IMR-90 (cell line): ENCODE data around the gene MTCL1. TPM values are rescaled to one million over a fixed set of nuclear protein-coding genes. Genes with fewer than 3 reads are reported as not detected.

Experiments
- ATAC-seq: fragments of 200-7000 bp; cut with Tn5 transposase; 2 replicates; pipeline ENCODE4 v1.9.1; 2020; ENCODE audit warnings: low read depth, mild to moderate bottlenecking, moderate library complexity
- BruUV-seq: library from RNA; stranded (reverse); fragments of 400-500 nt; replicated peaks from 2 replicates; lab custom pipeline; 2021; lab: Mats Ljungman, UMichigan
- CTCF ChIA-PET: fragments of 300-600 bp; formaldehyde crosslinking; extraction: SDS; loops from one replicate; lab custom pipeline; 2021; ENCODE audit warnings: antibody characterized with exemption; lab: Yijun Ruan, JAX
- POLR2A ChIA-PET: fragments of 300-600 bp; sonication (Branson Sonifier 250); formaldehyde crosslinking; loops from one replicate; lab custom pipeline; 2022; ENCODE audit warnings: antibody characterized with exemption; ENCODE audit not compliant: unreplicated experiment; lab: Charles Lee
- DNase-seq: peaks from one replicate; pipeline ENCODE4 v3.0.0; 2013
- H2AFZ ChIP-seq: replicated peaks from 2 replicates; pipeline ENCODE3; 2013; ENCODE audit warnings: low read length, mild to moderate bottlenecking; ENCODE audit not compliant: poor library complexity
- H2AK5ac ChIP-seq: 2 replicates; pipeline ENCODE4 v1.6.1; 2013; ENCODE audit warnings: low read depth, low read length, inconsistent platforms
- H2AK9ac ChIP-seq: replicated peaks from 2 replicates; pipeline ENCODE3; 2013; ENCODE audit warnings: mild to moderate bottlenecking, low read depth, low read length, moderate library complexity; ENCODE audit not compliant: poor library complexity
- H2BK120ac ChIP-seq: 2 replicates; pipeline ENCODE4 v1.6.1; 2013; ENCODE audit warnings: low read depth, low read length, inconsistent platforms
- H2BK15ac ChIP-seq: 3 replicates; pipeline ENCODE4 v1.6.1; 2013; ENCODE audit warnings: low read depth, low read length, inconsistent platforms
- H2BK20ac ChIP-seq: 2 replicates; pipeline ENCODE4 v1.6.1; 2013; ENCODE audit warnings: low read depth, mild to moderate bottlenecking, inconsistent platforms, low read length, moderate library complexity
- H2BK5ac ChIP-seq: 2 replicates; pipeline ENCODE4 v1.6.1; 2013; ENCODE audit warnings: mild to moderate bottlenecking, low read depth, low read length, inconsistent platforms; ENCODE audit not compliant: poor library complexity, severe bottlenecking
- H3K14ac ChIP-seq: replicated peaks from 2 replicates; pipeline ENCODE4 v1.6.1; 2013; ENCODE audit warnings: low read depth, low read length, inconsistent platforms
- H3K18ac ChIP-seq: 2 replicates; pipeline ENCODE4 v1.6.1; 2013; ENCODE audit warnings: low read depth, low read length, control low read depth
- H3K23ac ChIP-seq: 2 replicates; pipeline ENCODE4 v1.6.1; 2013; ENCODE audit warnings: low read depth, low read length, inconsistent platforms
- H3K27ac ChIP-seq: 2 replicates; pipeline ENCODE4 v1.5.1; 2013; ENCODE audit warnings: mild to moderate bottlenecking, control low read depth, low read length; ENCODE audit not compliant: insufficient read depth
- H3K27me3 ChIP-seq: 2 replicates; pipeline ENCODE4 v1.6.1; 2013; ENCODE audit warnings: low read length; ENCODE audit not compliant: control insufficient read depth, insufficient read depth
- H3K36me3 ChIP-seq: 2 replicates; pipeline ENCODE4 v1.6.1; 2013; ENCODE audit warnings: low read length, mixed read lengths; ENCODE audit not compliant: control insufficient read depth, insufficient read depth
- H3K4ac ChIP-seq: 2 replicates; pipeline ENCODE4 v1.6.1; 2013; ENCODE audit warnings: low read depth, low read length, inconsistent platforms
- H3K4me1 ChIP-seq: 2 replicates; pipeline ENCODE4 v1.6.1; 2013; ENCODE audit warnings: low read length, mixed read lengths; ENCODE audit not compliant: control insufficient read depth, insufficient read depth
- H3K4me2 ChIP-seq: 2 replicates; pipeline ENCODE4 v1.6.1; 2013; ENCODE audit warnings: low read depth, mild to moderate bottlenecking, control low read depth, low read length, moderate library complexity
- H3K4me3 ChIP-seq: 2 replicates; pipeline ENCODE4 v1.5.1; 2013; ENCODE audit warnings: low read depth, mild to moderate bottlenecking, control low read depth, low read length, moderate library complexity; ENCODE audit not compliant: insufficient read depth
- H3K56ac ChIP-seq: 2 replicates; pipeline ENCODE4 v1.6.1; 2013; ENCODE audit warnings: low read length, inconsistent platforms; ENCODE audit not compliant: insufficient read depth; ENCODE audit errors: extremely low read depth
- H3K79me1 ChIP-seq, 2 experiments: 2 replicates each; pipeline ENCODE4 v1.6.1; 2013; ENCODE audit warnings: low read length in 2 of 2, inconsistent platforms in 1 of 2, low read depth in 1 of 2
- H3K9ac ChIP-seq: 2 replicates; pipeline ENCODE4 v1.6.1; 2013; ENCODE audit warnings: low read depth, low read length, control low read depth
- H3K9me1 ChIP-seq: 2 replicates; pipeline ENCODE4 v1.6.1; 2013; ENCODE audit warnings: low read length, inconsistent platforms; ENCODE audit not compliant: insufficient read depth
- H3K9me3 ChIP-seq: 2 replicates; pipeline ENCODE4 v1.6.1; 2013; ENCODE audit warnings: low read length; ENCODE audit not compliant: control insufficient read depth, insufficient read depth
- H4K20me1 ChIP-seq: 2 replicates; pipeline ENCODE4 v1.6.1; 2013; ENCODE audit warnings: low read length, inconsistent platforms; ENCODE audit not compliant: insufficient read depth
- H4K5ac ChIP-seq: 2 replicates; pipeline ENCODE4 v1.6.1; 2013; ENCODE audit warnings: mild to moderate bottlenecking, low read depth, low read length, control low read depth
- H4K8ac ChIP-seq, 2 experiments: 2 replicates each; pipeline ENCODE4 v1.6.1; 2013; ENCODE audit warnings: low read depth in 2 of 2, low read length in 2 of 2, control low read depth in 1 of 2, inconsistent platforms in 1 of 2
- H4K91ac ChIP-seq: 2 replicates; pipeline ENCODE4 v1.6.1; 2013; ENCODE audit warnings: low read depth, low read length, inconsistent platforms; ENCODE audit not compliant: insufficient read depth
- CEBPB ChIP-seq: IDR thresholded peaks from 2 replicates; pipeline ENCODE4 v1.6.1; 2012; ENCODE audit warnings: low read depth, low read length, improper control_type of control experiment
- CHD1 ChIP-seq: IDR thresholded peaks from 2 replicates; pipeline ENCODE4 v1.6.1; 2012; ENCODE audit warnings: low read depth, low read length, improper control_type of control experiment
- NFE2L2 ChIP-seq: fragments of 150-350 bp; IDR thresholded peaks from 2 replicates; pipeline ENCODE4 v1.6.1; 2016; ENCODE audit warnings: low read depth, mild to moderate bottlenecking, low read length
- USF2 ChIP-seq: fragments of 150-350 bp; IDR thresholded peaks from 2 replicates; pipeline ENCODE4 v1.6.1; 2017; ENCODE audit warnings: mild to moderate bottlenecking, antibody characterized with exemption, low read length, low read depth
- WGBS, 2 experiments: methylation state at CpG; one replicate each; pipeline versions ENCODE4 v1.1.5 to v1.1.7; 2013; ENCODE audit warnings: missing lambda C conversion rate in 2 of 2; ENCODE audit not compliant: insufficient read length in 1 of 2; ENCODE audit errors: extremely low coverage in 2 of 2; 5-methylcytosine and 5-hydroxymethylcytosine counted together
- dilution Hi-C: fragments of 300-500 bp; cut with HindIII; formaldehyde crosslinking; loops from one replicate; pipeline ENCODE4 v1.14.3; 2018; ENCODE audit warnings: low sequenced_read_pairs; ENCODE audit not compliant: unreplicated experiment
- in situ Hi-C: fragments of 300-500 bp; cut with MboI; formaldehyde crosslinking; loops from 3 replicates; pipeline ENCODE4 v1.14.3; 2019; ENCODE audit warnings: low sequenced_read_pairs, inconsistent platforms, mixed read lengths
- intact Hi-C: fragments of 100-400 bp; cut with micrococcal nuclease; formaldehyde crosslinking; loops from 2 replicates; pipeline ENCODE4 v1.10.0; 2022
- polyA plus RNA-seq, 3 experiments: library from polyadenylated mRNA; depleted of rRNA; stranded (reverse); fragments of >200 nt; gene quantifications; 2 replicates each; pipeline ENCODE4 v1.2.3, GENCODE V29; 2012; ENCODE audit warnings: low replicate concordance in 1 of 3
- total RNA-seq: library from RNA; depleted of rRNA; stranded (reverse); fragments of >200 nt; gene quantifications from 2 replicates; pipeline ENCODE4 v1.2.3, GENCODE V29; 2012

MTCL1 gene
- total and polyA plus RNA-seq, 2 of the 4 experiments (the other 2 are of a cell fraction) = 29.0 to 45.3 TPM

GRCh38 chr18:8807488-8807805 lies 102.1 kb downstream of the MTCL1 start:
- no peak for TF ChIP-seq NFE2L2
- no peak for TF ChIP-seq CHD1
- TF ChIP-seq CEBPB = no peak
- no peak for TF ChIP-seq USF2
- no peak overlapping the region for H3K4me3 ChIP-seq
- H3K9me3 ChIP-seq = no peaks in the 10 kb centered on the region
- H3K36me3 ChIP-seq = peaks cover 46% of the 10 kb centered on the region
- peak overlapping the region; percentile 84; the same call in 1 of the 2 replicates for H3K18ac ChIP-seq
- H4K8ac ChIP-seq = peak overlapping the region; percentile 12 to 79; a peak in 1 of 4 replicates
- H3K56ac ChIP-seq = 0 out of 2 replicates have a peak overlapping the region, but pooled peaks have one; percentile 29
- peak overlapping the region; percentile 5; the same call in 1 of the 2 replicates for H3K9ac ChIP-seq
- DNase-seq (no peak), ATAC-seq (no peak)
- peak overlapping the region; percentile 81 for H2BK20ac ChIP-seq
- peak overlapping the region; percentile 83 for H3K4ac ChIP-seq
- dilution Hi-C loops = no loop called here
- H3K4me1 ChIP-seq = peaks cover 23% of the 10 kb centered on the region
- peak overlapping the region; percentile 97 for H2BK15ac ChIP-seq
- H3K4me2 ChIP-seq = no peak overlapping the region
- H3K23ac ChIP-seq = peak overlapping the region; percentile 42
- CTCF ChIA-PET = no interaction called here
- peak overlapping the region; percentile 55 for H3K27ac ChIP-seq
- peak overlapping the region; percentile 80 for H4K5ac ChIP-seq
- BruUV-seq = no TSS peak
- peaks cover 31 to 72% of the 10 kb centered on the region in 2 experiments for H3K79me1 ChIP-seq
- POLR2A ChIA-PET = interaction anchor here (0.6 kb wide), 1 partner anchor 65 kb away, joined by 5 read pairs; no protein-coding TSS in a partner anchor
- H4K91ac ChIP-seq = peak overlapping the region; percentile 67
- intact Hi-C loops = loop anchor here (10.0 kb wide), 2 partner anchors 153 to 247 kb away; no protein-coding TSS in a partner anchor
- H2AK5ac ChIP-seq = peak overlapping the region; percentile 63
- peak overlapping the region; percentile 61 for H2BK5ac ChIP-seq
- no peaks in the 10 kb centered on the region for H4K20me1 ChIP-seq
- H2BK120ac ChIP-seq = peak overlapping the region; percentile 87
- H3K9me1 ChIP-seq = peaks cover 41% of the 10 kb centered on the region
- H2AK9ac ChIP-seq = no peak overlapping the region
- in situ Hi-C loops = no loop called here
- no peak overlapping the region for H2AFZ ChIP-seq
- H3K14ac ChIP-seq = peak overlapping the region; percentile 76; the same call in 1 of the 2 replicates
- WGBS, 2 experiments = no CpG with 5 or more reads among the region's 3 CpGs
- H3K27me3 ChIP-seq = no peaks in the 10 kb centered on the region
